Measurements from ENCODE around the gene KLF6. TPM values are rescaled to one million over a fixed set of nuclear protein-coding genes. Genes with fewer than 3 reads are reported as not detected.

KLF6 gene
- total RNA-seq, 1 experiment from 2014 or later = 27.9 TPM

- Mint-ChIP-seq H3K27me3 (ENCODE audit: low read depth) (no peaks in the 10 kb centered on the region), H3K27ac (no peak overlapping the region), H3K4me1 (peaks cover 38% of the 10 kb centered on the region), H3K36me3 (no peaks in the 10 kb centered on the region), H3K4me3 (no peak overlapping the region), H3K9me3 (no peaks in the 10 kb centered on the region)
- ChIA-PET POLR2A (interaction anchor here (1.6 kb wide), 1 partner anchor 22 kb away, joined by 6 read pairs; no protein-coding TSS in a partner anchor), CTCF (no interaction called here)
- DNase-seq (ENCODE audit: low spot score) = no peak
- ATAC-seq = no peak
- TF ChIP-seq NFE2L1 (CRISPR knock-in tag; IDR thresholded peaks at IDR 0.05) (no peak), CTCF (IDR thresholded peaks at IDR 0.05) (no peak), FOXK1 (CRISPR knock-in tag; IDR thresholded peaks at IDR 0.05) (no peak), ZNF512 (CRISPR knock-in tag; IDR thresholded peaks at IDR 0.05; ENCODE audit: borderline replicate concordance) (no peak), ZNF396 (CRISPR knock-in tag; IDR thresholded peaks at IDR 0.05; ENCODE audit: borderline replicate concordance) (no peak), E2F4 (CRISPR knock-in tag; IDR thresholded peaks at IDR 0.05; ENCODE audit: borderline replicate concordance, low read depth) (no peak), ZBTB21 (CRISPR knock-in tag; IDR thresholded peaks at IDR 0.05; ENCODE audit: borderline replicate concordance) (no peak), ZNF281 (CRISPR knock-in tag; IDR thresholded peaks at IDR 0.05) (no peak), RORB (CRISPR knock-in tag; IDR thresholded peaks at IDR 0.05) (no peak), TCF7 (CRISPR knock-in tag; IDR thresholded peaks at IDR 0.05; ENCODE audit: low read depth) (no peak), MAX (CRISPR knock-in tag; IDR thresholded peaks at IDR 0.05) (no peak), ZNF138 (CRISPR knock-in tag; conservative IDR thresholded peaks at IDR 0.05) (no peak), HMGA2 (CRISPR knock-in tag; IDR thresholded peaks at IDR 0.05) (no peak), ZNF423 (CRISPR knock-in tag; IDR thresholded peaks at IDR 0.05) (no peak), USF2 (CRISPR knock-in tag; IDR thresholded peaks at IDR 0.05) (no peak), ELF4 (CRISPR knock-in tag; IDR thresholded peaks at IDR 0.05; ENCODE audit: low read depth) (no peak), CDX4 (CRISPR knock-in tag; IDR thresholded peaks at IDR 0.05; ENCODE audit: borderline replicate concordance) (no peak), TEAD4 (CRISPR knock-in tag; IDR thresholded peaks at IDR 0.05) (no peak), E2F5 (CRISPR knock-in tag; IDR thresholded peaks at IDR 0.05) (no peak)
These were observed 23.0 kb upstream of the KLF6 start for GRCh38 chr10:3807928-3808496.
